Naive thymus-derived CD4-positive, alpha-beta T cell (primary cell): ENCODE results near the gene PSMB7. TPM values are rescaled to one million over a fixed set of nuclear protein-coding genes. Genes with fewer than 3 reads are reported as not detected.

Experiments
- ATAC-seq: fragments of 150-1000 bp; cut with Tn5 transposase; 2 replicates; pipeline ENCODE4 v1.10.0; 2021; ENCODE audit warnings: mild to moderate bottlenecking, moderate library complexity
- CTCF ChIA-PET: fragments of 350-600 bp; sonication (Branson Sonifier 250); formaldehyde crosslinking; loops from one replicate; lab custom pipeline; 2021; ENCODE audit warnings: antibody characterized with exemption; lab: Charles Lee
- POLR2A ChIA-PET: fragments of 350-600 bp; sonication (Branson Sonifier 250); formaldehyde crosslinking; loops from one replicate; lab custom pipeline; 2021; ENCODE audit warnings: antibody characterized with exemption, inconsistent platforms; lab: Charles Lee
- DNase-seq, 9 donors: peaks; one replicate each; pipeline versions ENCODE4 v3.0.0 to v3.0.0-alpha.2; 2020 to 2022; ENCODE audit warnings: mixed read lengths in 1 of 9
- H3K27ac ChIP-seq: one replicate; pipeline ENCODE4 v1.7.0; 2013; ENCODE audit warnings: mild to moderate bottlenecking, low read depth, low read length, moderate library complexity
- H3K27me3 ChIP-seq, 2 donors: one replicate each; pipeline ENCODE4 v1.7.0; 2013; ENCODE audit warnings: low read length in 2 of 2, mild to moderate bottlenecking in 2 of 2, moderate library complexity in 2 of 2; ENCODE audit not compliant: control insufficient read depth in 2 of 2, insufficient read depth in 2 of 2
- H3K36me3 ChIP-seq, 3 experiments: 1 replicate in 2 of 3; 2 replicates in 1 of 3; pipeline ENCODE4 v1.7.0; 2013; ENCODE audit warnings: low read length in 3 of 3, mild to moderate bottlenecking in 3 of 3, moderate library complexity in 1 of 3; ENCODE audit not compliant: insufficient read depth in 3 of 3, control insufficient read depth in 2 of 3
- H3K4me1 ChIP-seq, 2 donors: one replicate each; pipeline ENCODE4 v1.7.0; 2013; ENCODE audit warnings: low read length in 2 of 2, mild to moderate bottlenecking in 2 of 2, moderate library complexity in 1 of 2; ENCODE audit not compliant: control insufficient read depth in 2 of 2, insufficient read depth in 2 of 2
- H3K4me3 ChIP-seq: 2 replicates; pipeline ENCODE4 v1.7.0; 2013; ENCODE audit warnings: mild to moderate bottlenecking, low read length
- H3K9me3 ChIP-seq, 3 experiments: 1 replicate in 2 of 3; 2 replicates in 1 of 3; pipeline ENCODE4 v1.7.0; 2013; ENCODE audit warnings: low read length in 3 of 3; ENCODE audit not compliant: control insufficient read depth in 2 of 3
- H3K27ac Mint-ChIP-seq, 9 donors: one replicate each; pipeline ENCODE4 v1.8.0; 2020 to 2022; ENCODE audit warnings: mixed read lengths in 9 of 9, mild to moderate bottlenecking in 8 of 9, moderate library complexity in 5 of 9, inconsistent platforms in 2 of 9
- H3K27me3 Mint-ChIP-seq, 5 donors: one replicate each; pipeline ENCODE4 v1.8.0; 2021 to 2022; ENCODE audit warnings: mixed read lengths in 5 of 5, mild to moderate bottlenecking in 1 of 5
- H3K36me3 Mint-ChIP-seq, 5 donors: one replicate each; pipeline ENCODE4 v1.8.0; 2020 to 2022; ENCODE audit warnings: mixed read lengths in 5 of 5, mild to moderate bottlenecking in 3 of 5, inconsistent platforms in 1 of 5
- H3K4me1 Mint-ChIP-seq, 7 donors: one replicate each; pipeline ENCODE4 v1.8.0; 2020 to 2022; ENCODE audit warnings: mixed read lengths in 7 of 7, mild to moderate bottlenecking in 3 of 7, inconsistent platforms in 1 of 7
- H3K4me3 Mint-ChIP-seq, 10 donors: one replicate each; pipeline ENCODE4 v1.8.0; 2020 to 2022; ENCODE audit warnings: mild to moderate bottlenecking in 10 of 10, mixed read lengths in 10 of 10, moderate library complexity in 6 of 10, inconsistent platforms in 2 of 10
- H3K9me3 Mint-ChIP-seq, 11 donors: one replicate each; pipeline ENCODE4 v1.8.0; 2020 to 2022; ENCODE audit warnings: mixed read lengths in 11 of 11, mild to moderate bottlenecking in 4 of 11, inconsistent platforms in 1 of 11, moderate library complexity in 1 of 11
- intact Hi-C, 2 donors: fragments of 100-400 bp; cut with micrococcal nuclease; formaldehyde crosslinking; loops; one replicate each; pipeline ENCODE4 v1.15.1; 2023
- polyA plus RNA-seq, 2 donors: library from polyadenylated mRNA; unstranded; fragments of 300-500 nt; fragmentation: Illumina TruSeq; gene quantifications; one replicate each; pipeline ENCODE4 v1.2.3, GENCODE V29; 2021
- total RNA-seq, 6 experiments: library from RNA in 5 of 6; stranded (reverse) in 5 of 6; gene quantifications; 1 replicate in 5 of 6; 2 replicates in 1 of 6; pipeline ENCODE4 v1.2.3 and lab custom pipeline; 2021 to 2026

PSMB7 gene
- 100 to 1,000 TPM in 1 of 5 experiments, 10 to 100 TPM in 4; 59.4 to 129 (median 63.2) TPM for total RNA-seq
- polyA plus RNA-seq, result 100 to 1,000 TPM; 176 to 203 TPM
- total RNA-seq (lab: John Stamatoyannopoulos, UW), result 46.4 reads per million, percentile 69 among the genes with 10 or more reads in this experiment

- H3K27me3 Mint-ChIP-seq, result no peaks in the 10 kb centered on the region
- DNase-seq, result peak; percentile 91 to 97 (median 96)
Measured at GRCh38 chr9:124415102-124415851, at the start of gene PSMB7. TSS of gene PSMB7 (minus strand) at chr9:124415442. CDS start at chr9:124415425, 17 bp downstream.

GRCh38 chr9:124462739-124463138, 47.5 kb upstream of the PSMB7 start:
- H3K9me3 ChIP-seq, result no peaks in the 10 kb centered on the region
- H3K4me3 ChIP-seq, result no peak overlapping the region
- Mint-ChIP-seq H3K27me3 (peaks cover 0 to 14% (median 4%) of the 10 kb centered on the region in 5 donors), H3K4me1 (no peaks in the 10 kb centered on the region), H3K9me3 (peaks cover 0 to 6% (median 0%) of the 10 kb centered on the region in 11 donors), H3K36me3 (no peaks in the 10 kb centered on the region), H3K27ac (no peak overlapping the region), H3K4me3 (no peak overlapping the region)
- DNase-seq, result no peak
- no peaks in the 10 kb centered on the region for H3K36me3 ChIP-seq
- H3K4me1 ChIP-seq, result no peaks in the 10 kb centered on the region
- H3K27me3 ChIP-seq, result no peaks in the 10 kb centered on the region
- intact Hi-C loops, result no loop called here
- POLR2A ChIA-PET, result no interaction called here
- no peak overlapping the region for H3K27ac ChIP-seq
- ATAC-seq, result no peak
- CTCF ChIA-PET, result no interaction called here

More at GRCh38 chr9:124415102-124415851, at the start of gene PSMB7:
- peak within 1 kb of the TSS; percentile 75 for H3K4me3 ChIP-seq
- POLR2A ChIA-PET, result no interaction called here
- H3K27me3 ChIP-seq, result no peaks in the 10 kb centered on the region
- peak within 1 kb of the TSS; percentile 78 for H3K27ac ChIP-seq
- intact Hi-C loops, result loop anchor here (1.0 to 10.0 kb wide), 8 partner anchors 243 to 1150 kb away; partner anchors contain the start of genes ARPC5L (in 1 of the 2), DENND1A (in 1 of the 2), GOLGA1 (in 1 of the 2) and NR6A1 (in 1 of the 2)
- CTCF ChIA-PET, result interaction anchor here (1.0 kb wide), 1 partner anchor 122 kb away, joined by 3 read pairs; no protein-coding TSS in a partner anchor
- peak; percentile 99 for ATAC-seq
- peaks cover 9 to 41% (median 25%) of the 10 kb centered on the region in 5 donors for H3K36me3 Mint-ChIP-seq
- peaks cover 0 to 5% (median 2%) of the 10 kb centered on the region in 11 donors for H3K9me3 Mint-ChIP-seq
- peaks cover 13 to 18% of the 10 kb centered on the region in 2 donors for H3K4me1 ChIP-seq
- H3K4me1 Mint-ChIP-seq, result peaks cover 16 to 46% (median 39%) of the 10 kb centered on the region in 7 donors
- H3K36me3 ChIP-seq, result peaks cover 19 to 41% (median 24%) of the 10 kb centered on the region in 3 experiments
- H3K9me3 ChIP-seq, result no peaks in the 10 kb centered on the region
- peak within 1 kb of the TSS; percentile 93 to 99 (median 97) for H3K4me3 Mint-ChIP-seq
- H3K27ac Mint-ChIP-seq, result peak within 1 kb of the TSS; percentile 82 to 98 (median 94)

- no peaks in the 10 kb centered on the region for H3K36me3 Mint-ChIP-seq
- DNase-seq (no peak), ATAC-seq (no peak)
- H3K27me3 Mint-ChIP-seq, result peaks cover 0 to 11% (median 0%) of the 10 kb centered on the region in 5 donors
- Histone ChIP-seq H3K4me3 (no peak overlapping the region), H3K27me3 (no peaks in the 10 kb centered on the region), H3K36me3 (no peaks in the 10 kb centered on the region), H3K4me1 (no peaks in the 10 kb centered on the region), H3K9me3 (no peaks in the 10 kb centered on the region), H3K27ac (no peak overlapping the region)
- H3K4me3 Mint-ChIP-seq, result no peak overlapping the region
- CTCF ChIA-PET, result no interaction called here
- peaks cover 0 to 6% (median 0%) of the 10 kb centered on the region in 11 donors for H3K9me3 Mint-ChIP-seq
- intact Hi-C loops, result no loop called here
- H3K4me1 Mint-ChIP-seq, result no peaks in the 10 kb centered on the region
- POLR2A ChIA-PET, result no interaction called here
- H3K27ac Mint-ChIP-seq, result no peak overlapping the region
Measured at GRCh38 chr9:124458441-124458840, 43.2 kb upstream of the PSMB7 start.

- Mint-ChIP-seq H3K4me1 (no peaks in the 10 kb centered on the region), H3K9me3 (peaks cover 0 to 6% (median 0%) of the 10 kb centered on the region in 11 donors), H3K27ac (no peak overlapping the region), H3K4me3 (no peak overlapping the region), H3K36me3 (no peaks in the 10 kb centered on the region), H3K27me3 (peaks cover 0 to 11% (median 0%) of the 10 kb centered on the region in 5 donors)
- intact Hi-C loops, result no loop called here
- H3K27me3 ChIP-seq, result no peaks in the 10 kb centered on the region
- H3K9me3 ChIP-seq, result no peaks in the 10 kb centered on the region
- CTCF ChIA-PET, result no interaction called here
- no peaks in the 10 kb centered on the region for H3K36me3 ChIP-seq
- no peaks in the 10 kb centered on the region for H3K4me1 ChIP-seq
- H3K4me3 ChIP-seq, result no peak overlapping the region
- DNase-seq (no peak), ATAC-seq (no peak)
- H3K27ac ChIP-seq, result no peak overlapping the region
- POLR2A ChIA-PET, result no interaction called here
Measured at GRCh38 chr9:124457887-124458431, 42.7 kb upstream of the PSMB7 start.

- intact Hi-C loops, result no loop called here
- Histone ChIP-seq H3K9me3 (no peaks in the 10 kb centered on the region), H3K27me3 (no peaks in the 10 kb centered on the region), H3K36me3 (no peaks in the 10 kb centered on the region), H3K27ac (no peak overlapping the region), H3K4me1 (no peaks in the 10 kb centered on the region), H3K4me3 (no peak overlapping the region)
- Mint-ChIP-seq H3K4me1 (no peaks in the 10 kb centered on the region), H3K4me3 (no peak overlapping the region), H3K9me3 (peaks cover 0 to 6% (median 0%) of the 10 kb centered on the region in 11 donors), H3K27me3 (peaks cover 0 to 12% (median 1%) of the 10 kb centered on the region in 5 donors), H3K27ac (peak overlapping the region in 1 of 9 donors; percentile 20), H3K36me3 (no peaks in the 10 kb centered on the region)
- DNase-seq (no peak), ATAC-seq (no peak)
- CTCF ChIA-PET, result no interaction called here
- POLR2A ChIA-PET, result no interaction called here
Measured at GRCh38 chr9:124457079-124457886, 42.0 kb upstream of the PSMB7 start.

GRCh38 chr9:124456341-124457078, 41.3 kb upstream of the PSMB7 start:
- ATAC-seq (no peak), DNase-seq (no peak)
- no peak overlapping the region for H3K4me3 ChIP-seq
- H3K4me1 ChIP-seq, result no peaks in the 10 kb centered on the region
- Mint-ChIP-seq H3K9me3 (peaks cover 0 to 6% (median 0%) of the 10 kb centered on the region in 11 donors), H3K27ac (peak overlapping the region in 1 of 9 donors; percentile 20), H3K4me3 (no peak overlapping the region), H3K36me3 (no peaks in the 10 kb centered on the region), H3K27me3 (peaks cover 2 to 15% (median 7%) of the 10 kb centered on the region in 5 donors), H3K4me1 (no peaks in the 10 kb centered on the region)
- H3K27me3 ChIP-seq, result no peaks in the 10 kb centered on the region
- no peaks in the 10 kb centered on the region for H3K36me3 ChIP-seq
- POLR2A ChIA-PET, result no interaction called here
- intact Hi-C loops, result no loop called here
- H3K27ac ChIP-seq, result no peak overlapping the region
- CTCF ChIA-PET, result no interaction called here
- no peaks in the 10 kb centered on the region for H3K9me3 ChIP-seq
